SH-SY5Y (cell line): Measurements from ENCODE around the gene IL31RA.

Source experiments
- GATA2 ChIP-seq: IDR thresholded peaks from 2 replicates; pipeline ENCODE4 v1.6.1; 2011; ENCODE audit warnings: mild to moderate bottlenecking, low read depth, low read length
- GATA3 ChIP-seq: IDR thresholded peaks from 2 replicates; pipeline ENCODE4 v1.6.1; 2011; ENCODE audit warnings: low read depth, mild to moderate bottlenecking, low read length, moderate library complexity

IL31RA gene

DNA sequence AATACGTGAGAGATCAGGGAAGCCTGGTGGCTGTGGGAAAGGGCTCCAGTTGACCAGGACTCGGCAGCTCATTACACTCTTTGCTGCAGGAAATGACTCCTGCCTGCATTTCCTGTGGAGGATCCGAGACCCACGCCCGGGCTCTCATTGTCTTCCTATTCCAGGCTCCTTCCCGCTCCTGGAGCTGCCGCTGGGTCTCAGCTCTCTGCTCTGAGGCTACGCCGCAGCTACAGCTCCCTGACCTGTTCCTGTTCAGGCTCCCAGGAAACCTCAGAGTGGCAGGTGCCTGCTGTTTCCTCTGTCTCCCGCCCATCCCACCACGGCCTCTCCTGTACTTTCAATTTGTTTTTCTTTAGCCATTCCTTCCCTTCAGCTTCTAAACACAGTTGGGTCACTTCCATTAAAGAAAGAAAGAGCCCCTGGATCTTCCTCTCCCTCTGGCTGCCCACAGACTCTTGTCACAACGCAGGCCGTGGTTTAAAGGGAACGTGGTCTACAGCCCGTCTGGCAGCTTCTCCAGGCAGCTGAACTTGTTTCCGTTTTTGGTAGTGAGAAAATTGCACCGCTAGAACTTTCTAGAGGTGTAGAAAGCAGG, 72.1 kb downstream of the IL31RA start:
- TF ChIP-seq GATA3: no peak
- TF ChIP-seq GATA2: no peak

DNA sequence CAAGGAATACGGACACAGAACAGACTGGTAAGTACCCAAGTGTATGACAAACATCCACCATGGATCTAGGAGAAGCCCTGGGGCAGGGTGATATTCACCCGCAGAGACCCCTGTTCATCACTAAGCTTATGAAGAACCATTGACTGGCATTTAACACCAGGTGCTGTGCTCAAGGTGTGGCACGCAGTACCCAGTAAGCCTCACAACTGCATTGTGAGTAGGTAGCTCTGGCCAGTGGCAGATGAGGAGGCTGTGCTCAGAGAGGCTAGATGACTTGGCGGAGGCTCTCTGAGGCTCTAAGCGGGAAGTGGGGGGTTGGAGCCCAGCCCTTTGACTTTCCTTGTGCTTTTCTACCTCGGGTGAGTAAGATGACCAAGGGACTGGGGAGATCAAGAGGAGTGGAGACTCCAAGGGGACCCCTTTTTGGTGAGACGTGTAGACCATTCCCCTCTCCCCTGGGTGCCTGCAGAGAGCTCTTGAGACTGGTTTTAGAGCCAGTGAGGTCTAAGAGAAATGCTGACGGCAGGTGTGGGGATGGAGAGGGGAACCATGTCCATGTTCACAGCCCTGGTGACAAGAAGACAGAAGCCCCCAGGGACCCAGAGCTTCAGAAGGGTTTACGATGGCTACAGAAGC, 72.8 kb downstream of the IL31RA start:
- TF ChIP-seq GATA2: no peak
- TF ChIP-seq GATA3: no peak

DNA sequence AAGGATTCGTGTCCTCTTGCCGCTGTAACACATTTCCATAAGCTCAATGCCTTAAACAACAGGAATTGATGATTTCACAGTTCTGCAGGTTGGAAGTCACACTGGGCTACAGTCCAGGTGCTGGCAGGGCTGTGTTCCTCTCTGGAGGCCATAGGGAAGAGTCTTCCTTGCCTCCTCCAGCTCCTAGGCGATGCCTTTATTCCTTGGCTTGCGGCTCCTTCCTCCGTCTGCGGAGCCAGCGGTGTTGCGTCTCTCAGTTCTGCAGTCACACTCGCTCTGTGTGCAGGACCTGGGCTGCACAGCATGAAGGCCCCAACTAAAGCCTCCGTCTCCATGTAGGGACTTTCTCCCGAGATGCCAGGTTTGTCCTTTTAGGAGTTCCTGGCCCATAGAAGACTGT, 73.6 kb downstream of the IL31RA start:
- TF ChIP-seq GATA3 (no peak), GATA2 (no peak)

DNA sequence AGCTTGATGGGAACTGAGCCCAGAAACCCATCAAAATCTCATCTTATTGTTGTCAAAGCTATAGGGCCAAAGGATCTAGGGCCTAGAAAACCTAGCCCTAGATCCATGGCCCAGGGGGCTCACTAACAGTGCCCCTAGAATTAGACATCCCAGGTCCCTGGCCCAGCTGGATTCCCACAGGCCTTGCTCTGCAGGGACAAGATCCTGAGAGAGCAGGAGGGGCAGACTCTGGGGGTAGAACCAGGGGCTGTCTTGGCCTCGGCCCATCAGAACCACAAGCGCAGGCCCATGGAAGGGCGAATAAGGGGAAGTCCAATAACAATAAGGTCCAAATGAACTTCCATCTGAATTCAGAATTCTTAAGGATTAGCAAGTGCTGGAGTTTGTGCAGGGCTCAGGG, 74.0 kb downstream of the IL31RA start:
- TF ChIP-seq GATA3 (no peak), GATA2 (no peak)

DNA sequence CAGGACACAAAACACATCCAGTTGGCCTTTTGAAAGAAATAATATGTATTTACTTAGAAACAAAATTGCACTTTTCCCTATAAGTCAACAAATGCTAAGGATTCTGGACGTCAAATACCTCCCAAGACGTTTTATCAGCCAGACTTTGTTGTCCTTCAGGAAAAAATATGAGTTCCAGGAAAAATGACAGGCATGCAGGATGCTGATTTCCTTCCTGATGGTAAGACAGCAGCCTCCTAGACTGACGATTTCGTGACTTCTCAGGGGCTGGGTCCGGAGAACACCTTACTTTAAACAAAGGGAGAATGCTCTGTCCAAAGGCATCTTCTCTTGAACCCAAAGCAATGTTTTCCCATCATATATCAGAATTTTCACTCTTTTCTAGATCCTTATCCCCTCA, 74.6 kb downstream of the IL31RA start:
- TF ChIP-seq GATA3: no peak
- TF ChIP-seq GATA2: no peak

DNA sequence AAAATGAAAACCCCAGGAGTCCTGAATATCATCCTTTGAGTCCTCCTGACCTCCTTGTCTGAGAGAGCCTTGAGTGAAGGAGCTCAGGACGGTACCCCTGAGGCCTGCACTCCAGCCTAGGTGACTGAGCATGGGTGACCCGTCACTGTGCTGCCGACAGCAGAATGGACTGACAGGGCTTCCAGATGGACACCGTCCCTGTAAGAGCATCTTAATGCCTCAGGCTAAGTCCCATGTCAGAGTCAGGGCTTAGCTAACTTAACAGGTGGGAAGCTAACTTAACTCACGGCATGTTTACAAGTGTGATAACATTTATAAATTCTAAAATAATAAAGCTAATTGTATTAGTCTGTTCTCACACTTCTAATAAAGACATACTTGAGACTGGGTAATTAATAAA, 75.3 kb downstream of the IL31RA start:
- TF ChIP-seq GATA3 (no peak), GATA2 (no peak)

DNA sequence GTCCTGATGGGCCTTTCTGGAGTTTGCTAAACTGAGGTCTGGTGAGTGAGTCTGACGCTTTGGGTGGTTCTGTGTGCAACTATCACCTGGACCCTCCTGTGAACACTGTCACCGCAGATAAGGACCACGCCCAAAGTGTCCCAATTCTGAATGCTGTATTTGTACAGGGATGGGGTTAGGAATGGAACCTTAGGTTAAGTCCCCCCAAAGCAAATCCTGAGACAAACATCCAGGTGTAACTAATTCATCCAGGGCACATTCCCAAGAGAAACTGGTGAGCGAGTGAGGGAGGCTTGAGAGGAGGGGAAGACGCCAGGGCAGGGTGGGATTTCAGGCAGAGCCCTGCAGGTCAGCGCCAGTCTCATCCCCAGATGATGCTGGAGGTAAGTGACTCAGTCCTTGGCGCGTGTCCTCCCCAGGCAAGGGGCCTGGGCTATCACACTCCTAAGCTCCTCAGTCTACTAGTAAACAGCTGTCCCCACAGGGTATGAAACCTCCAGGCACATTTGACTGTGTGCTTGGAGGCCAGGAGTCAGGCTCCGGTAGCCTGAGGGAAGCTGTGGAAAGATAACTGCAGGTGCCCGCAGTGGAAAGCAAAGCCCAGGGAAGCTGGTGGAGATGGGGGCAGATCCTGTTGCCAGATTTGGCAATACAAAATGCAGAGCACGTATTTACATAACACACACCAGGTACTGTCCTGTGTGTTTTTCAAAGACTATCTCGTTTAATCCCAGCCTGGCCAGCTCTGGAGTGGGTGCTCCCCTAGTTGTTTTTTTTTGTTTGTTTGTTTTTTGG, 76.9 kb downstream of the IL31RA start:
- TF ChIP-seq GATA2 (no peak), GATA3 (no peak)

DNA sequence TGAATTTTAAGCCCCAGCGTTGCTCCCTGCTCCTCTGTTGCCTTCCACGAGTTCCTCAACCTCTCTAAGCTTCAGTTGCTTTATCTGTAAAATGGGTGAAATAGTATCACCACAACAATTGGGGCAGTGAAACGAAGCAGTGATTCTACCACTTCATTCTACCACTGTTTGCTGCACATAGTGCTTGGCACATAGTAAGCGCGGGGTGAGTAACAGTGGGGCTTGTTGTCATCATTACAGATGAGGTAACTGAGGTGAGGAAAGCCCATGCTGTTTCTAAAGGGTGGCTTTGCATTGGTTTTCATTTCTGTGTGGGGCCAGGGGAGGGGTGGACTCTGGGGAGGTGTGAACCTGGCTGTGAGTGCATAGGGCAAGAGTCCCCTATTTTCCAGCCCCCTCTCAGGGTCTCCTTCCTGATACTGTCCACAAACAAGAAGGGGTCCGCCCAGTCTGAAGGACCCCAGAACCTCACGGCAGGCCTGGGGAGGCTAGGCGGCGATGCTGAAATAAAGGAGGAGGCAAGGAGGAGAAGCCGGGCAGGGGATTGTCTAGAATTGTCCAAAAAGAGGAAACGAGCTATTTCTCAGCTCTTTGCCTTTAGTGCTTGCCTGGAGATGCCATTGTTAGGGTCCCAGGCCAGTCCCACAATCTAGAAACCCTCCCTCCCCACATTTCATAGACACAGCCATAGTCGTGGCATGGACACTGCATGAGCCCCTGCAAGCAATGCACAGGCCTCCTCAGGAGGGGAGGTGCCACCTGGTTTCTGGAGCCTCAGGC, 78.1 kb downstream of the IL31RA start:
- TF ChIP-seq GATA2 (no peak), GATA3 (no peak)

DNA sequence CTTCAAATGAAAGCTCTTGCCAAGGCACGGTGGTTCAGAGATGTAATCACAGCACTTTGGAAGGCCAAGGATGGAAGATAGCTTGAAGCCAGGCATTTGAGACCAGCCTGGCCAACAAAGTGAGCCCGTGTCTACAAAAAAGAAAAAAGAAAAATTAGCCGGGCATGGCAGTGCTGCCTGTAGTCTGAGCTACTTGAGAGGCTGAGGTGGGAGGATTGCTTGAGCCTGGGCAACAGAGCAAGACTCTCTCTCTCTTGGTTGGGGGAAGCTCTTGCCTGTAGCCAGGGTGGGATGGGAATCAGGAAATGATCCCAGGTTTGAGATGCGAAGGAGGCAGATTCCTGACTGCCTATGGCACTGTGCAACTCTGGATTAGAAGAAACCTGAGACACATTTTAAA, 81.5 kb downstream of the IL31RA start:
- no peak for TF ChIP-seq GATA3
- no peak for TF ChIP-seq GATA2

DNA sequence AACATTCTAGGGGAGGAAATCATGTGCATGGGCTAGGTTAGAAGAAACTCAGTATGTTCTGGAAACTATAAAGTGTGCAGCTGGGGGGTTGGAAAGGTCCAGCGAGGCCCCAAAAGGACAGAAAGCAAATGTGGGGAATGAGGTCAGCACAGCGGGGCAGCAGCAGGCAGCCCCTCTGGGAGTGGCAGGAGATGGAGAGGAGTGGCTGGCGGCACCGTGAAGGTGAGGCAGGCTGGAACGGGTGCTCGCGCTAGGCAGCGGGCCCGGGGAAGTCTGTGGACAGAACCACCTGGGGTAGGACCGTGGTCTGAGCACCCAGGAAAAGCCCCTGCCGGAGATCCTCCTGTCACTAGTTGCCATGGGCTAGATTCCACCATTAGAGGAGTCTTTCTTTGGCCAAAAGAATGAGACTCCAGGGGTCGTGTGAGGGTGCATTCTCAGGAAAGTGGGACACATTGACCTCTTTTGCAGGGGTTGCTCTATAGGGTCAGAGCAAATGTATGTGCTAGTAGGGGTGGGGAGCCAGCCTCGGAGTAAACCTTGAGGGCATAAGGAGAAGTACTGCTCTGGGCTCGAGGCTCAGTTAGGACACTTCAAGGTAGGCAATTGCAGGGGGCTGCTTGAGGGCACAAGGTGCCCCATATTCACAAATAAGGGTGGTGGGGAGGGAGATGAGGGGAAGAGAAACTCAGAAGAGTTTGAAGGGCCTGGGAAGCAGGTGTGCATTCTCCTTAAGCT, 82.4 kb downstream of the IL31RA start:
- TF ChIP-seq GATA2 (no peak), GATA3 (no peak)

DNA sequence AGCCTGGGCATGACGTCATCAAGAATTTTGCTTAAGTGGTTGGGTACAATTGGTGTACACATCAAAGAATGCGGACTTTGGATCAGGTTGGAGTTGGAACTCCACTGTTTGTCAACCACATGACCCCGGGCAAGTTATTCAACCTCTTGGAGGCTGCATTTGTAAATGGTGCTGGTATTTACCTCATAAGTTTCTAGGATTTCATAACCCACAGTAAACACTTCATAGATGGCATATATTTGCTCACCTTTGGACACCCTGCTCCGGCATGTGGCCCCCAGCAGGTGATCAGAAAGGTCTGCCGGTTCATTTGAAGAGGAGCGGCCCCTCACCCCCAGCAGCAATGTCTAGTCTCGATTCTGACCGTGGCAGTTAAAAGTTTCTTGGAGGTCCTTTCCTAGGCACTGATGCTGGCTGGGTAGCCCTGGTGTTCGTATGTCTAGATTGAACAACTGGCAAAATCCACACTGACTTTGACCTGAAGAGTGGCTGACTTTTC, 83.0 kb downstream of the IL31RA start:
- no peak for TF ChIP-seq GATA3
- TF ChIP-seq GATA2: no peak

DNA sequence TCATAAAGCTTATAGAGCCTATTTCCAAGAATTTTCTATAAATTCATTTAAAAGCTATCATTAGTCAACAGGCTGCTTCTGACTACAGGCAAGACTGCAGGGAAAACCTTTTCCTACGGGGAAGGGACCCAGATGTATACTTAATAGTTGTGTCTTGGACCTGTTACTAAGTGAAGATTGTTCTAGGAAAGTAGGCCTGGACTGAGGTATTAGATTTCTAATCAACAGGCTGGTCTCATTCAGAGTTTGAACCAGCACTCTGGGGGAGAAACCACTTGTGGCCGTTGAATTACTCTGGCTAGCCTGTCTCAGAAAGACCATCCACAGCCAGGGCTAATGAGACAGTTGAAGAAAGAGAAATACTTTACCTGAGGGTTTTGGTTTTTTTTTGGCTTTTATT, 83.6 kb downstream of the IL31RA start:
- TF ChIP-seq GATA2: no peak
- TF ChIP-seq GATA3: no peak

DNA sequence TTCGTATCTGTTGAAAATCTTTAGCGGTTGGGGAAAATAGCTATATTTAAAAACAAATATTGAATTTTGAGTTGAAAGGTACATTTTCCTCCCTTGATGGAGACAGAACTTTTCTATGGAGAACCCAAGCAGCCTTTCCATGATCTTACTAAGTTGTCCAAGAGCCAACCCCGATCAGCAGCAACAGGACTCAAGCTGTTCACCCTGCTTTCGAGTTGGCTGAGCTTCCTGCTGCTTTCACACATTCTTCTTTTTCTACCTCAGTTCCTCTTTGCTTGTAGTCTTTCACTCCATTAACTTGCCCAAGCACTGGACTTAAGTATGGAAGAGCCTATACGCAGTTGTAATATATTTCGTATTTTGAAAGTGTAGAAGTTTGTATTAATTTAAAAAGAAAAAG, 84.2 kb downstream of the IL31RA start:
- TF ChIP-seq GATA3 (no peak), GATA2 (no peak)
